Right cardiac atrium (tissue), 5 donors: ENCODE results near the gene FAM210A. TPM values are rescaled to one million over a fixed set of nuclear protein-coding genes. Genes with fewer than 3 reads are reported as not detected.
A peak's percentile ranks its signal among the peaks of the same experiment; 100 is the strongest.

ENCODE experiments used
- ATAC-seq, 2 donors: fragments of 200-7000 bp; cut with Tn5 transposase; one replicate each; pipeline versions ENCODE4 v1.8.0 to v1.9.1; 2020; ENCODE audit warnings: moderate library complexity in 2 of 2, mild to moderate bottlenecking in 1 of 2
- DNase-seq, 3 donors: peaks; one replicate each; pipeline ENCODE4 v3.0.0-alpha.2; 2020
- H3K27ac ChIP-seq: one replicate; pipeline ENCODE4 v1.5.1; 2013; ENCODE audit warnings: mild to moderate bottlenecking, low read length, control low read depth, moderate library complexity
- H3K27me3 ChIP-seq: one replicate; pipeline ENCODE4 v1.6.1; 2013; ENCODE audit not compliant: control insufficient read depth, insufficient read depth
- H3K4me1 ChIP-seq: one replicate; pipeline ENCODE4 v1.6.1; 2013; ENCODE audit warnings: low read length; ENCODE audit not compliant: control insufficient read depth, insufficient read depth
- H3K4me3 ChIP-seq: one replicate; pipeline ENCODE4 v1.5.1; 2013; ENCODE audit warnings: low read length, control low read depth
- H3K9me3 ChIP-seq: one replicate; pipeline ENCODE4 v1.6.1; 2013; ENCODE audit warnings: low read length; ENCODE audit not compliant: control insufficient read depth
- whole genome bisulfite sequencing: extraction: QIAGEN DNeasy Blood & Tissue Kit; methylation state at CpG from one replicate; pipeline ENCODE4 v1.1.7; 2013; 5-methylcytosine and 5-hydroxymethylcytosine counted together
- intact Hi-C, 4 donors: fragments of 100-400 bp; cut with DNase I; formaldehyde crosslinking; loops; one replicate each; pipeline versions ENCODE4 v1.11.0 to v1.14.0; 2022 to 2023
- polyA plus RNA-seq: library from polyadenylated mRNA; stranded (reverse); fragments of 200-250 nt; gene quantifications from one replicate; pipeline ENCODE4 v1.2.3, GENCODE V29; 2013
- total RNA-seq, 4 donors: library from RNA; stranded (reverse); fragmentation: NEBNext Ultra II Directional; extraction: Animal tissue kit (Norgen Biotek cat#: 25700); gene quantifications; one replicate each; pipeline ENCODE4 v1.2.1, GENCODE V29; 2021
- donor health status: healthy with polysubstance abuse.
- donor health status: DM: no; HTN: yes; CAD: no.
- donor health status: DM: no; HTN: no; CAD: no.
- donor health status: DM: no; HTN: yes; CAD: no; lungs with severe emphysema.
- donor health status: DM: yes; HTN: yes; CAD: no.

Gene FAM210A
- total and polyA plus RNA-seq, 5 donors: 12.6 to 66.5 (median 47.8) TPM

- intact Hi-C loops: loop anchor here in 2 of 4 donors (5.0 kb wide), 2 partner anchors 47 to 52 kb away; no protein-coding TSS in a partner anchor
- peaks cover 4% of the 10 kb centered on the region for H3K4me1 ChIP-seq
- H3K27me3 ChIP-seq: no peaks in the 10 kb centered on the region
- peak overlapping the region; percentile 73 for H3K27ac ChIP-seq
- peak; percentile 72 to 79 (median 75) for DNase-seq
- 37% methylated on average over 16 of the region's 16 CpGs for WGBS
- peak; percentile 50 to 65 for ATAC-seq
- H3K9me3 ChIP-seq: no peaks in the 10 kb centered on the region
- no peak overlapping the region for H3K4me3 ChIP-seq
Observed at GRCh38 chr18:13614641-13615288, 111.6 kb downstream of the FAM210A start.

- no peaks in the 10 kb centered on the region for H3K9me3 ChIP-seq
- ATAC-seq (no peak), DNase-seq (no peak)
- 88% methylated on average over 21 of the region's 21 CpGs for WGBS
- intact Hi-C loops: loop anchor here in 2 of 4 donors (5.0 kb wide), 2 partner anchors 47 to 52 kb away; no protein-coding TSS in a partner anchor
- H3K27me3 ChIP-seq: no peaks in the 10 kb centered on the region
- peaks cover 4% of the 10 kb centered on the region for H3K4me1 ChIP-seq
- peak overlapping the region; percentile 45 for H3K27ac ChIP-seq
- no peak overlapping the region for H3K4me3 ChIP-seq
Observed at GRCh38 chr18:13613591-13614501, 112.5 kb downstream of the FAM210A start.

Other genes starting within 250 kb of the FAM210A start
- gene RNMT, start 115 bp upstream of the FAM210A start, total RNA-seq: 10 to 100 TPM; 27.8 to 40.1 (median 34.5) TPM
- 18.8 TPM for gene RNMT, start 115 bp upstream of the FAM210A start, polyA plus RNA-seq
- not detected for gene MC5R, start 97.6 kb upstream of the FAM210A start, total RNA-seq
- not detected for gene MC5R, start 97.6 kb upstream of the FAM210A start, polyA plus RNA-seq
- gene MC2R, start 189.0 kb upstream of the FAM210A start, total RNA-seq: not detected
- gene MC2R, start 189.0 kb upstream of the FAM210A start, polyA plus RNA-seq: not detected